GM06990 (cell line): ENCODE results near the gene TRPC6.

ENCODE experiments used
- DNase-seq: peaks from one replicate; pipeline ENCODE4 v3.0.0-alpha.2; 2011; ENCODE audit not compliant: insufficient read length; ENCODE audit errors: extremely low read depth
- H3K27me3 ChIP-seq: replicated peaks from 2 replicates; pipeline ENCODE4 v1.6.0; 2011; ENCODE audit warnings: low read length; ENCODE audit not compliant: control insufficient read depth, insufficient read depth
- H3K36me3 ChIP-seq: 2 replicates; pipeline ENCODE4 v1.5.1; 2011; ENCODE audit warnings: low read length; ENCODE audit not compliant: control insufficient read depth, insufficient read depth
- H3K4me3 ChIP-seq: replicated peaks from 2 replicates; pipeline ENCODE4 v1.5.1; 2011; ENCODE audit warnings: low read depth, mild to moderate bottlenecking, control low read depth, low read length
- TF ChIP-seq, protein P1 (sequence below): IDR thresholded peaks from 2 replicates; pipeline ENCODE4 v1.5.1; 2011; ENCODE audit warnings: low read length, control low read depth, mild to moderate bottlenecking, inconsistent platforms; ENCODE audit not compliant: insufficient read depth, poor library complexity, severe bottlenecking

The TRPC6 gene

DNA sequence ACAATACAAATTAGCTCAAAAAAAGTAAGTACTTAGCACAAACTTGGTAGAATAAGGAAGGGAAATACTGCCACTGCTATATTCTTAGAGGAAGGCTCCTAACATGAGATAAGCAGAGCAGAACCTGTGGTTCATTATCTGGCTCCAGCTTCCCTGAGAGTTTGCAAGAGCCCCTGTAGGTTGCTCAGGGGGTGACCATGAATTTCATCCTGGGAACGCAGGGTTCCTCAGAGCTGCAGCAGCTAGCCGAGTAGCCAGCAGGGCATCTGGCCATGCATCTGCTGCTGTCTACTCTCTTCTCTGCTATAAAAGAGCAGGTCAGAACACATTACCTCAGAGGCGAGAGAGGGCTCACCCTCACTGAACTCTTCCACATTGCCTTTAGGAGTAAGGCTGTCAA lies 67.3 kb downstream of the TRPC6 start:
- DNase-seq, result no peak
- TF ChIP-seq, protein P1, sequence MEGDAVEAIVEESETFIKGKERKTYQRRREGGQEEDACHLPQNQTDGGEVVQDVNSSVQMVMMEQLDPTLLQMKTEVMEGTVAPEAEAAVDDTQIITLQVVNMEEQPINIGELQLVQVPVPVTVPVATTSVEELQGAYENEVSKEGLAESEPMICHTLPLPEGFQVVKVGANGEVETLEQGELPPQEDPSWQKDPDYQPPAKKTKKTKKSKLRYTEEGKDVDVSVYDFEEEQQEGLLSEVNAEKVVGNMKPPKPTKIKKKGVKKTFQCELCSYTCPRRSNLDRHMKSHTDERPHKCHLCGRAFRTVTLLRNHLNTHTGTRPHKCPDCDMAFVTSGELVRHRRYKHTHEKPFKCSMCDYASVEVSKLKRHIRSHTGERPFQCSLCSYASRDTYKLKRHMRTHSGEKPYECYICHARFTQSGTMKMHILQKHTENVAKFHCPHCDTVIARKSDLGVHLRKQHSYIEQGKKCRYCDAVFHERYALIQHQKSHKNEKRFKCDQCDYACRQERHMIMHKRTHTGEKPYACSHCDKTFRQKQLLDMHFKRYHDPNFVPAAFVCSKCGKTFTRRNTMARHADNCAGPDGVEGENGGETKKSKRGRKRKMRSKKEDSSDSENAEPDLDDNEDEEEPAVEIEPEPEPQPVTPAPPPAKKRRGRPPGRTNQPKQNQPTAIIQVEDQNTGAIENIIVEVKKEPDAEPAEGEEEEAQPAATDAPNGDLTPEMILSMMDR, result no peak
- Histone ChIP-seq H3K4me3 (no peak overlapping the region), H3K36me3 (no peaks in the 10 kb centered on the region), H3K27me3 (peaks cover 1% of the 10 kb centered on the region; the same call in 1 of the 2 replicates)

DNA sequence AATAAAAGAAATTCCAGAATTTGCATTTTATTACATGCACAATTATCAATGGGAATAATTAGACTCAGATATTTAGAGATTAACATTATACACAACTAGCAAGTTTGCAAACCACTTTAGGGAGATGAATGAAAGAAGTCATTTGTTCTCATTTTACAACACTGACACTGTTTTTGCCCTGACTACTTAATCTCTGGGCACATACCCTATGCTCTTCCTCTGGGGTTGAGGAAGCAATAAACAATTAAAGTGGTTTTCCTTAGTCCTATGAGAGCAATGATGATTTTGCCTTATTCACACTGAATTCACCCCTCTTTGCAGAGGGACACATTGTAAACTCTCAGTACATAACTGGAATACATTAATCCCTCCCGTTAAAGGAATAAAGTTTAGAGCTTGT lies 72.7 kb downstream of the TRPC6 start:
- Histone ChIP-seq H3K36me3 (no peaks in the 10 kb centered on the region), H3K4me3 (no peak overlapping the region), H3K27me3 (peaks cover 1% of the 10 kb centered on the region; the same call in 1 of the 2 replicates)
- TF ChIP-seq, protein P1, result no peak
- no peak for DNase-seq

DNA sequence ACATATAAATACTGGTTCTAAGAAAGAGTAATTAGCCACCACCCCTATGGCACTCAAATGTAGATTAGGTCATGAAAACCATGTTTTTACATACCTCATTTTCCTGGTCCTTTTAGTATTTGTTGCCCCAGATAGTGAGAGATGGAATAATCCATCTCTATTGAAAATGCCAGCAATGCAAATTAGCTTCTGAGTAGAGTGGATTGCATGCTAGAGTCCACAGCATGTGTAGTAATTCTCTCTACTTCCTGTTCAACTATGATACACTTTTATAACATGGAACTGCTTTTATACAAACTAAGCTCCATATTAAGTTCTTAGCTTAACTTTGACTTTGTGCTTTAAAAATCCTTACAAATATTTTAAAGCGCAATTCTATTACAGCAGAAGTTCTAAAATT lies 73.2 kb downstream of the TRPC6 start:
- no peaks in the 10 kb centered on the region for H3K36me3 ChIP-seq
- TF ChIP-seq, protein P1, result no peak

DNA sequence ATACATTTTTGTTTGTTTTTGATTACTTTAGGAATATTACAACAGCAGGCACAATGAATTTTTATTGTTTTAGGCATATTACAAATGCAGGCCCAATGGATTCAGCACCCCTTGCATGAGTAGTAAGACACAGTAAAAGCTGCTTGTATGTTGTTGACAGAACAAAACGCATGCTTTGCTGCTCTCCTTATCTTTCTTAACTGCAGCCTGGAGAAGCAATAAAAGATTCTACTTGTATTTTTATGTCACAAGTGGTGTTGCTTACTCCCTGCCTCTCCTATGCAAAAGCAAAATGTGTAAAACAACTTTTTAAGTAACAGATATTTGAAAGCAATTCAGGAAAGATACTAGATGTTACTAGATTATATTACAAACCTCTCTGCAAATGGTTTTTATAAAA lies 73.9 kb downstream of the TRPC6 start:
- TF ChIP-seq, protein P1, result no peak
- H3K4me3 ChIP-seq, result no peak overlapping the region
- H3K27me3 ChIP-seq, result peaks cover 1% of the 10 kb centered on the region; the same call in 1 of the 2 replicates

More for the DNA sequence above, 73.2 kb downstream of the TRPC6 start:
- Histone ChIP-seq H3K27me3 (peaks cover 1% of the 10 kb centered on the region; the same call in 1 of the 2 replicates), H3K4me3 (no peak overlapping the region)
- no peak for DNase-seq

DNA sequence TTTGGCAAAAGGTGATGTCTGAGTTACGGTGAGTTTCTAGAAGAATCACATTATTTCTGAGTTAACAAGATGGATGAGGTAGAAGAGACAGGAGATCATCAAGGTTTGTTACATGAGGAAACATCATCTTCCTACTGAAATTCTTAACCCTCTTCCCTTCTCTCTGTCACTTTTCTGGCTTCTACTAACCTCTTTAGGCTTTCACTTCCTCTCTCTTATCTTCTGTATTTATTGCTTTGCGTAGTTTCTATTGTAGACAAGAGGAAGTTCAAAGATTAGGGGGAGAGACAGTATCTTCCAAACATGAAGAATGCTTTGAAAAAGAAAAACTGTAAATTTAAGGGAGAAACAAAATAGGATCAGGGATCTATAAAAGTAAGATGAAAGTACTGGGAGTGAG lies 75.4 kb downstream of the TRPC6 start:
- Histone ChIP-seq H3K27me3 (peaks cover 1% of the 10 kb centered on the region; the same call in 1 of the 2 replicates), H3K4me3 (no peak overlapping the region), H3K36me3 (no peaks in the 10 kb centered on the region)
- DNase-seq, result no peak
- TF ChIP-seq, protein P1, result no peak

More for the DNA sequence above, 73.9 kb downstream of the TRPC6 start:
- no peak for DNase-seq
- no peaks in the 10 kb centered on the region for H3K36me3 ChIP-seq

DNA sequence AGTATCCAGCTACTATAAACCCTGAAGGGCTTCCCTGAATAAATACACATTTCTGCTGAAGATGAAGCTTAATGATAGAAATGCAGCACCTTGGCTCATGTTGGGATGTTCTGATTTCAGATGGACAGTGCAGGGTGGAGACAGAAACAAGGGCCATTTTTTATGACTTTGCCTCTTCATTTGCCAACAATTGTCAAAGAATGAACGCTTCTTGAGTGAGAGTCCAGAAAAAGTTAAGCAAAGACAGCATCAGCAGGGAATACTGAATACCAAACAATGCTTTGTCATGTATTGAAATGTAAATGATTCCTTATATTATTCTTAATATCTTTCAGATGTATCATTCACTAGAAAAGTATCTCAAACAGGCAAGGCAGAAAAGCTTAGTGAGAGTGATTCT lies 84.9 kb downstream of the TRPC6 start:
- DNase-seq, result no peak
- H3K27me3 ChIP-seq, result no peaks in the 10 kb centered on the region
- TF ChIP-seq, protein P1, result no peak
- no peak overlapping the region for H3K4me3 ChIP-seq
- H3K36me3 ChIP-seq, result no peaks in the 10 kb centered on the region
